GM12878 (cell line): ENCODE results near the gene WTIP.

ENCODE experiments used
- BACH1 ChIP-seq: fragments of 450-650 bp; IDR thresholded peaks from 2 replicates; pipeline ENCODE4 v1.6.1; 2017; ENCODE audit warnings: mild to moderate bottlenecking, borderline replicate concordance
- BRCA1 ChIP-seq: IDR thresholded peaks from 2 replicates; pipeline ENCODE4 v1.6.1; 2011; ENCODE audit warnings: low read depth, low read length, improper control_type of control experiment
- CTCF ChIP-seq, 3 experiments: IDR thresholded peaks in 2 of 3; conservative IDR thresholded peaks in 1 of 3; 2 replicates each; pipeline ENCODE4 v1.5.1; 2011; ENCODE audit warnings: low read depth in 3 of 3, low read length in 3 of 3, mild to moderate bottlenecking in 3 of 3, control low read depth in 2 of 3, moderate library complexity in 2 of 3, inconsistent platforms in 1 of 3, mixed read lengths in 1 of 3; ENCODE audit not compliant: control insufficient read depth in 2 of 3, insufficient read depth in 1 of 3; ENCODE audit errors: extremely low read depth in 1 of 3
- EP300 ChIP-seq, 2 experiments: fragments of 150-350 bp in 1 of 2; IDR thresholded peaks; 2 replicates each; pipeline ENCODE4 v1.6.1; 2011 to 2012; ENCODE audit warnings: low read depth in 2 of 2, low read length in 2 of 2, borderline replicate concordance in 1 of 2, improper control_type of control experiment in 1 of 2, inconsistent platforms in 1 of 2; ENCODE audit not compliant: control insufficient read depth in 1 of 2
- EZH2 ChIP-seq: IDR thresholded peaks from 2 replicates; pipeline ENCODE4 v1.6.1; 2012; ENCODE audit warnings: low read depth, mild to moderate bottlenecking, control low read depth, inconsistent platforms, low read length, borderline replicate concordance; ENCODE audit not compliant: control insufficient read depth
- POLR2A ChIP-seq: IDR thresholded peaks from 2 replicates; pipeline ENCODE4 v1.6.1; 2011; ENCODE audit warnings: low read depth, mild to moderate bottlenecking, low read length
- RAD51 ChIP-seq: fragments of 450-650 bp; IDR thresholded peaks from 2 replicates; pipeline ENCODE4 v1.6.1; 2016; ENCODE audit warnings: moderate library complexity, mild to moderate bottlenecking, inconsistent platforms
- RFX5 ChIP-seq: IDR thresholded peaks from 2 replicates; pipeline ENCODE4 v1.6.1; 2011; ENCODE audit warnings: low read depth, low read length, improper control_type of control experiment
- SRF ChIP-seq, 2 experiments: IDR thresholded peaks; 2 replicates each; pipeline ENCODE4 v1.6.1; 2011; ENCODE audit warnings: low read depth in 2 of 2, low read length in 2 of 2, mild to moderate bottlenecking in 1 of 2, moderate library complexity in 1 of 2
- TCF7 ChIP-seq: IDR thresholded peaks from 2 replicates; pipeline ENCODE4 v1.6.1; 2014; ENCODE audit warnings: antibody characterized with exemption, borderline replicate concordance
- USF2 ChIP-seq: IDR thresholded peaks from 2 replicates; pipeline ENCODE4 v1.6.1; 2011; ENCODE audit warnings: low read depth, low read length, improper control_type of control experiment, borderline replicate concordance
- YY1 ChIP-seq: IDR thresholded peaks from 2 replicates; pipeline ENCODE4 v1.6.1; 2011; ENCODE audit warnings: low read depth, mild to moderate bottlenecking, low read length
- TF ChIP-seq, protein P1 (sequence below): IDR thresholded peaks from 2 replicates; pipeline ENCODE4 v1.6.1; 2011; ENCODE audit warnings: low read depth, mild to moderate bottlenecking, low read length, moderate library complexity, borderline replicate concordance; ENCODE audit errors: extremely low read depth

GRCh38 chr19:34505321-34506025 lies 23.9 kb downstream of the WTIP start:
- TF ChIP-seq BRCA1 (no peak), SRF (IDR thresholded peaks at IDR 0.05; ENCODE audit: low read depth in 2 of 2, low read length in 2 of 2) (no peak), RAD51 (no peak), RFX5 (no peak), CTCF (IDR thresholded peaks at IDR 0.05 in 2 of 3, conservative IDR thresholded peaks at IDR 0.05 in 1 of 3; ENCODE audit: control insufficient read depth in 2 of 3, extremely low read depth in 1 of 3, insufficient read depth in 1 of 3, low read depth in 3 of 3, low read length in 3 of 3) (no peak), YY1 (no peak), BACH1 (no peak), TCF7 (no peak), POLR2A (no peak), EZH2 (no peak), EP300 (IDR thresholded peaks at IDR 0.05; ENCODE audit: borderline replicate concordance in 1 of 2, control insufficient read depth in 1 of 2, low read depth in 2 of 2, low read length in 2 of 2) (no peak), USF2 (no peak)
- TF ChIP-seq, protein P1, sequence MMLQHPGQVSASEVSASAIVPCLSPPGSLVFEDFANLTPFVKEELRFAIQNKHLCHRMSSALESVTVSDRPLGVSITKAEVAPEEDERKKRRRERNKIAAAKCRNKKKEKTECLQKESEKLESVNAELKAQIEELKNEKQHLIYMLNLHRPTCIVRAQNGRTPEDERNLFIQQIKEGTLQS = no peak
